Small intestine (tissue), 7 donors: ENCODE data around the gene BACE2. TPM values are rescaled to one million over a fixed set of nuclear protein-coding genes. Genes with fewer than 3 reads are reported as not detected.

Source experiments
- DNase-seq, 2 donors: peaks; one replicate each; pipeline versions ENCODE4 v3.0.0 to v3.0.0-alpha.2; 2013
- FAIRE-seq: peaks from 2 replicates; lab custom pipeline; 2012; peaks lifted over from hg19 to GRCh38; lab: Jason Lieb, UNC
- H3K27ac ChIP-seq, 3 donors: one replicate each; pipeline ENCODE4 v1.5.1; 2013; ENCODE audit warnings: low read length in 2 of 3, mild to moderate bottlenecking in 2 of 3, control low read depth in 1 of 3, inconsistent platforms in 1 of 3, low read depth in 1 of 3, moderate library complexity in 1 of 3
- H3K27me3 ChIP-seq, 3 donors: one replicate each; pipeline ENCODE4 v1.6.1; 2013; ENCODE audit warnings: low read length in 3 of 3, inconsistent platforms in 1 of 3; ENCODE audit not compliant: control insufficient read depth in 3 of 3, insufficient read depth in 3 of 3
- H3K36me3 ChIP-seq, 3 donors: one replicate each; pipeline ENCODE4 v1.6.1; 2013; ENCODE audit warnings: low read length in 3 of 3, inconsistent platforms in 1 of 3, low read depth in 1 of 3, mild to moderate bottlenecking in 1 of 3, moderate library complexity in 1 of 3; ENCODE audit not compliant: control insufficient read depth in 3 of 3, insufficient read depth in 2 of 3
- H3K4me1 ChIP-seq, 3 donors: one replicate each; pipeline ENCODE4 v1.6.1; 2013; ENCODE audit warnings: low read length in 2 of 3, inconsistent platforms in 1 of 3, low read depth in 1 of 3, mild to moderate bottlenecking in 1 of 3, moderate library complexity in 1 of 3; ENCODE audit not compliant: control insufficient read depth in 3 of 3, insufficient read depth in 2 of 3
- H3K4me3 ChIP-seq, 3 donors: one replicate each; pipeline ENCODE4 v1.5.1; 2013; ENCODE audit warnings: low read length in 3 of 3, control low read depth in 1 of 3, inconsistent platforms in 1 of 3, low read depth in 1 of 3, mild to moderate bottlenecking in 1 of 3, moderate library complexity in 1 of 3
- H3K9me3 ChIP-seq, 2 donors: one replicate each; pipeline ENCODE4 v1.6.1; 2013; ENCODE audit warnings: low read depth in 1 of 2, low read length in 1 of 2; ENCODE audit not compliant: control insufficient read depth in 2 of 2, insufficient read depth in 1 of 2
- WGBS, 3 donors: extraction: QIAGEN DNeasy Blood & Tissue Kit; methylation state at CpG; one replicate each; pipeline ENCODE4 v1.1.7; 2013; 5-methylcytosine and 5-hydroxymethylcytosine counted together
- polyA plus RNA-seq, 4 donors: library from polyadenylated mRNA; stranded (reverse) in 3 of 4; unstranded in 1 of 4; fragments of 200-250 nt in 3 of 4; fragments of 120-200 nt in 1 of 4; gene quantifications; one replicate each; pipeline versions ENCODE4 v1.2.1 to v1.2.3, GENCODE V29; 2013
- donor health status: healthy with polysubstance abuse.
- donor health status: control.
- donor health status: control.
- donor health status: Bipolar disorder and iron deficiency.
- donor health status: healthy.

BACE2 gene
- polyA plus RNA-seq, 4 donors: 3.2 to 56.1 (median 9.1) TPM

GRCh38 chr21:41228006-41228370, 60.0 kb downstream of the BACE2 start:
- peak; percentile 96 to 97 for DNase-seq
- Histone ChIP-seq H3K36me3 (peaks cover 0 to 4% (median 0%) of the 10 kb centered on the region in 3 donors), H3K4me1 (peaks cover 0 to 23% (median 6%) of the 10 kb centered on the region in 3 donors), H3K27ac (peak overlapping the region; percentile 62 to 77 (median 73)), H3K9me3 (peaks cover 0 to 9% of the 10 kb centered on the region in 2 donors), H3K4me3 (no peak overlapping the region), H3K27me3 (no peaks in the 10 kb centered on the region)
- WGBS, 3 donors: 11 to 58% (median 23%) methylated on average over 5 of the region's 5 CpGs
- no peak for FAIRE-seq

GRCh38 chr21:41228492-41228891, 60.5 kb downstream of the BACE2 start:
- peaks cover 0 to 23% (median 6%) of the 10 kb centered on the region in 3 donors for H3K4me1 ChIP-seq
- H3K36me3 ChIP-seq: peaks cover 0 to 4% (median 0%) of the 10 kb centered on the region in 3 donors
- 79 to 86% (median 84%) methylated on average over 5 of the region's 5 CpGs for WGBS, 3 donors
- FAIRE-seq: no peak
- H3K4me3 ChIP-seq: no peak overlapping the region
- H3K27me3 ChIP-seq: no peaks in the 10 kb centered on the region
- no peak for DNase-seq
- peak overlapping the region in 2 of 3 donors; percentile 73 to 77 for H3K27ac ChIP-seq
- H3K9me3 ChIP-seq: peaks cover 0 to 9% of the 10 kb centered on the region in 2 donors

GRCh38 chr21:41228958-41229357, 61.0 kb downstream of the BACE2 start:
- Histone ChIP-seq H3K9me3 (peaks cover 0 to 9% of the 10 kb centered on the region in 2 donors), H3K27me3 (no peaks in the 10 kb centered on the region), H3K36me3 (peaks cover 0 to 4% (median 0%) of the 10 kb centered on the region in 3 donors), H3K4me3 (no peak overlapping the region), H3K27ac (no peak overlapping the region), H3K4me1 (peaks cover 0 to 23% (median 6%) of the 10 kb centered on the region in 3 donors)
- DNase-seq: no peak
- no peak for FAIRE-seq
- 76 to 91% (median 79%) methylated on average over 7 of the region's 7 CpGs for WGBS, 3 donors

GRCh38 chr21:41229509-41230248, 61.7 kb downstream of the BACE2 start:
- DNase-seq: no peak
- Histone ChIP-seq H3K27me3 (no peaks in the 10 kb centered on the region), H3K36me3 (peaks cover 0 to 4% (median 0%) of the 10 kb centered on the region in 3 donors), H3K27ac (no peak overlapping the region), H3K9me3 (peaks cover 0 to 9% of the 10 kb centered on the region in 2 donors), H3K4me3 (no peak overlapping the region), H3K4me1 (peaks cover 0 to 23% (median 6%) of the 10 kb centered on the region in 3 donors)
- FAIRE-seq: no peak
- WGBS, 3 donors: 87 to 96% (median 87%) methylated on average over 10 of the region's 10 CpGs

- 88 to 94% (median 90%) methylated on average over 4 of the region's 4 CpGs for WGBS, 3 donors
- H3K27me3 ChIP-seq: no peaks in the 10 kb centered on the region
- no peak overlapping the region for H3K27ac ChIP-seq
- no peak for FAIRE-seq
- peaks cover 0 to 9% of the 10 kb centered on the region in 2 donors for H3K9me3 ChIP-seq
- peaks cover 0 to 4% (median 0%) of the 10 kb centered on the region in 3 donors for H3K36me3 ChIP-seq
- peaks cover 0 to 23% (median 6%) of the 10 kb centered on the region in 3 donors for H3K4me1 ChIP-seq
- no peak for DNase-seq
- H3K4me3 ChIP-seq: no peak overlapping the region
Observed at GRCh38 chr21:41230497-41230896, 62.5 kb downstream of the BACE2 start.

- no peak for FAIRE-seq
- Histone ChIP-seq H3K4me1 (peaks cover 0 to 23% (median 6%) of the 10 kb centered on the region in 3 donors), H3K9me3 (peaks cover 0 to 9% of the 10 kb centered on the region in 2 donors), H3K36me3 (peaks cover 0 to 4% (median 0%) of the 10 kb centered on the region in 3 donors), H3K4me3 (no peak overlapping the region), H3K27ac (no peak overlapping the region), H3K27me3 (no peaks in the 10 kb centered on the region)
- DNase-seq: no peak
- 79 to 90% (median 89%) methylated on average over 6 of the region's 6 CpGs for WGBS, 3 donors
Observed at GRCh38 chr21:41231060-41231459, 63.1 kb downstream of the BACE2 start.

- Histone ChIP-seq H3K36me3 (peaks cover 0 to 4% (median 0%) of the 10 kb centered on the region in 3 donors), H3K27me3 (no peaks in the 10 kb centered on the region), H3K4me1 (peaks cover 0 to 14% (median 6%) of the 10 kb centered on the region in 3 donors), H3K4me3 (no peak overlapping the region), H3K9me3 (peaks cover 0 to 9% of the 10 kb centered on the region in 2 donors), H3K27ac (no peak overlapping the region)
- DNase-seq (no peak), FAIRE-seq (no peak)
- WGBS, 3 donors: 90 to 95% (median 91%) methylated on average over 10 of the region's 10 CpGs
Observed at GRCh38 chr21:41232013-41232412, 64.1 kb downstream of the BACE2 start.

- Histone ChIP-seq H3K27me3 (no peaks in the 10 kb centered on the region), H3K4me3 (no peak overlapping the region), H3K27ac (no peak overlapping the region), H3K9me3 (peaks cover 0 to 2% of the 10 kb centered on the region in 2 donors), H3K4me1 (no peaks in the 10 kb centered on the region), H3K36me3 (peaks cover 0 to 2% (median 0%) of the 10 kb centered on the region in 3 donors)
- WGBS, 3 donors: 72 to 80% (median 76%) methylated on average over 6 of the region's 6 CpGs
- DNase-seq (no peak), FAIRE-seq (no peak)
Observed at GRCh38 chr21:41233916-41234315, 66.0 kb downstream of the BACE2 start.
